GM13977 (cell line): ENCODE data around the gene MAP2K6.

Source experiments
- DNase-seq: peaks from one replicate; pipeline ENCODE4 v3.0.0; 2012; ENCODE audit warnings: low spot score
- in situ Hi-C: fragments of 300-500 bp; cut with MboI; formaldehyde crosslinking; loops from one replicate; pipeline ENCODE4 v1.12.0; 2022; ENCODE audit warnings: low sequenced_read_pairs, low pct_unique_long_range_greater_than_20kb, mixed read lengths, inconsistent platforms; ENCODE audit not compliant: unreplicated experiment
- TF ChIP-seq, protein P1 (sequence below): IDR thresholded peaks from 2 replicates; pipeline ENCODE4 v1.5.1; 2012; ENCODE audit warnings: mild to moderate bottlenecking, control low read depth; ENCODE audit not compliant: insufficient read depth; ENCODE audit errors: extremely low read depth, missing control alignments

MAP2K6 gene

DNA sequence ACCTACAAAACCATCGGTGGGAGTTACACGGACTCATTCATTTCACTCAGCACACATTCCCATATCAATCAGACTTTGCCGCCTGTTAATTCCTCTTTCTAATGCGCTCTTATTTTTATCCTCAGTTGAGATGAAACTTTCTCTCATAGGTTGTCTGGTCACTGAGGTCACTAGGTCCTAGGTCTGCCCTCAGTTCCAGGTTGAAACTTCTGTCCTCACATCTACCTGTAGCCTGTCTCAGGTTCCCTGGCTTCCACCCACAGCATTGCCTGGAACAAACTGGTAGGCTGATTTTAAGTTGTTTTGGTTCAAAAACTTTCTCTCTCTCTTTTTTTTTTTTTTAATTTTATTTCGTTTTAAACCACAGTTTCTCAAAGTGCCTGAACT lies 119.7 kb downstream of the MAP2K6 start:
- in situ Hi-C loops: no loop called here
- TF ChIP-seq, protein P1, sequence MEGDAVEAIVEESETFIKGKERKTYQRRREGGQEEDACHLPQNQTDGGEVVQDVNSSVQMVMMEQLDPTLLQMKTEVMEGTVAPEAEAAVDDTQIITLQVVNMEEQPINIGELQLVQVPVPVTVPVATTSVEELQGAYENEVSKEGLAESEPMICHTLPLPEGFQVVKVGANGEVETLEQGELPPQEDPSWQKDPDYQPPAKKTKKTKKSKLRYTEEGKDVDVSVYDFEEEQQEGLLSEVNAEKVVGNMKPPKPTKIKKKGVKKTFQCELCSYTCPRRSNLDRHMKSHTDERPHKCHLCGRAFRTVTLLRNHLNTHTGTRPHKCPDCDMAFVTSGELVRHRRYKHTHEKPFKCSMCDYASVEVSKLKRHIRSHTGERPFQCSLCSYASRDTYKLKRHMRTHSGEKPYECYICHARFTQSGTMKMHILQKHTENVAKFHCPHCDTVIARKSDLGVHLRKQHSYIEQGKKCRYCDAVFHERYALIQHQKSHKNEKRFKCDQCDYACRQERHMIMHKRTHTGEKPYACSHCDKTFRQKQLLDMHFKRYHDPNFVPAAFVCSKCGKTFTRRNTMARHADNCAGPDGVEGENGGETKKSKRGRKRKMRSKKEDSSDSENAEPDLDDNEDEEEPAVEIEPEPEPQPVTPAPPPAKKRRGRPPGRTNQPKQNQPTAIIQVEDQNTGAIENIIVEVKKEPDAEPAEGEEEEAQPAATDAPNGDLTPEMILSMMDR: no peak
- no peak for DNase-seq

DNA sequence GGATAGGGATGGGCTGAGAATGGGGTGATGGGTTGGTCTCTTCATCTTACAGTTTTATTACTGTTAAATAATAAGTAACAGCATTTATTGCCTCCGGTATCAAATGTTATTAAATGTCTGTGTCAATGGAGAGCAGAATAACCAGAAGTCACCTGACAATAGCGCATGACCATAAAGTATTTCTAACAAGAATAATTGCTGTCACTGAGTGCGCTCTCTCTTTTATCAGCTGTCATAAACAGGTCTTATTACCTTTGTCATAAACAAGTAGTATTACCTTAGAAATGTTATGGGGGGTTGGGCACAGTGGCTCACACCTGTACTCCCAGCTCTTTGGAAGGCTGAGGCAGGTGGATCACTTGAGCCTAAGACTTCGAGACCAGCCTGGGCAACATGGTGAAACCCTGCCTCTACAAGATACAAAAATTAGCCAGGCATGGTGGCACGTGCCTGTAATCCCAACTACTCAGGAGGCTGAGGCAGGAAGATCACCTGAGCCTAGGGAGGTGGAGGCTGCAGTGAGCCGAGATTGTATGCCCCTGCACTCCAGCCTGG lies 120.6 kb downstream of the MAP2K6 start:
- no peak for DNase-seq
- TF ChIP-seq, protein P1: no peak
- in situ Hi-C loops: no loop called here

DNA sequence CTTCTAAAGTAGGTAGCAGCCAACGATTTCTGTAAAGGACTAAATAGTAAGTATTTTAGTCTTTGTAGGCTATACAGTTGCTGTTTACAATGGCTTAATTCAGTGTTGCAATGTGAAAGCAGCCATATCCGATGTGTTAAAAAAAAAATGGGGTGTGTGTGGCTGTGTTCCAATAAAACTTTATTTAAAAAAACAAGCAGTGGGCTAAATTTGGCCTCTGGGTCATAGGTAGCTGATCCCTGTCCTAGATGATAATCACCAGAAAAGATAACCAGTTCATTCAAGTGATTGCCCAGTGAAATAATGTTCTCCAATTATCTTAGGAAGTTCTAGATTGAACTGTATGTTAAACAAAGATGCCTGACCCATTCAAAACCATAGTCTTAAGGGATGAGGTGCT lies 124.3 kb downstream of the MAP2K6 start:
- in situ Hi-C loops: no loop called here
- TF ChIP-seq, protein P1: no peak

DNA sequence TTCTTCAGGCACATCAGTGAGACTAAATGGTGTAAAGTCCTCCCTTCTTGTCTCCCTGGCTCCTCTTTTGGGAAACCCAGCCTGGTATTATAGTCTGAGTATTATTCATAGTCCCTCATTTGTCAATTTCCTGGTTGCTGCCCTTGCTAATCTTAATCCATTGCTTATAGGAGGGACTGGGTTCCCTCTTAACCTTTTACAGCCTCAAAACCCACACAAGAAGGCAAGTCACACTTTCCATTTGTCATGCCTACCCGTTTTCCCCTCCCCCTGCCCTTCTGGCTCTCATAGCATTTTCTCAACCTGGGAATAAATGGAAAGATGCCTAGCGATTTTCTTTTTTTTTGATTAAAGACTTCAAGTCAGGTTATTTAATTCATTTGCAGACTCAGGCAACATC lies 124.8 kb downstream of the MAP2K6 start:
- in situ Hi-C loops: no loop called here
- no peak for DNase-seq
- TF ChIP-seq, protein P1: no peak

More for the DNA sequence above, 124.3 kb downstream of the MAP2K6 start:
- no peak for DNase-seq

DNA sequence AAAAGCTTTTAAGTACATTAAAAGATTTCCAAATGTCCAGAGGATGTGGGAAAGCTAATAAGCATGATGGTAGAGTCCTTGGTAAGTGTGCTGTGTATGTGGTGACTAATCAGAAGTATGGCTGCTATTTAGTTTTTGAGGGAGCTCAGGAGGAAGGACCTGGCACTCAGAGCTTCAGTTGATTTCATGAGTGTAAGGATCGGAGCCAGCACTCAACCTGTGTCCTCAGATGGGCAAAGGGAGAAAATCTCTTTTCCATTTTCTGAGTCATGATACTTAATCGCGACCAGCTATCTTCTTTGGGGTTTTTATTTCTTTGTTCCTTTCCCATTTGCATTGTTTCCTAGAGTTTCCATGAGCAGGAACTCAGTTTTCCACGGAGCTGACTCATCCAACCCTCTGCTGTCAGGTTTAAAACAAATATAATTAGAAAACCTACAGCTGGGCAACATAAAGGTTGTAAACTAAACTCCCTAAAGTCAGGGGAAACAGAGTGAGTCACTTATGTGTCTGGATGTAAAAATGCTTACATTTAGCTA lies 125.4 kb downstream of the MAP2K6 start:
- DNase-seq: no peak
- TF ChIP-seq, protein P1: no peak
- in situ Hi-C loops: no loop called here

DNA sequence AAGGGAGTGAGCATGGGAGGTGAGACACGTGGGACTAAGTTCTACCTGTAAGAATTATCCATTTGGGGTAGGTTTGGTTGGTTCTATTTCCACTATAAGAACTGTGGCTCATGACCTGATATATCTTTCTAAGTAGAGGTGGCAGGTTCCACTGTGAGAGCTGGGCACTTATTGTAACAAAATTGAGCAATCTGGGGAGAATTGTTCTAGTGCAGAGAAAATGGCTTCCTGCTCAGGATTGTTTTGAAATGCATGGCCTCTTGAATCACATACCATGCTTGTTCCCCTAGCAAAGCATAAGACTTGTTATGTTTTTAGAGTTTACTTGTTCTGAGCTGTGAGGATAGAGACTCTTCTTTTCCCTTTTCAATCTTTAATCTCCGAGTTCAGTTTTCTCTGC lies 125.9 kb downstream of the MAP2K6 start:
- in situ Hi-C loops: no loop called here
- no peak for DNase-seq
- TF ChIP-seq, protein P1: no peak

DNA sequence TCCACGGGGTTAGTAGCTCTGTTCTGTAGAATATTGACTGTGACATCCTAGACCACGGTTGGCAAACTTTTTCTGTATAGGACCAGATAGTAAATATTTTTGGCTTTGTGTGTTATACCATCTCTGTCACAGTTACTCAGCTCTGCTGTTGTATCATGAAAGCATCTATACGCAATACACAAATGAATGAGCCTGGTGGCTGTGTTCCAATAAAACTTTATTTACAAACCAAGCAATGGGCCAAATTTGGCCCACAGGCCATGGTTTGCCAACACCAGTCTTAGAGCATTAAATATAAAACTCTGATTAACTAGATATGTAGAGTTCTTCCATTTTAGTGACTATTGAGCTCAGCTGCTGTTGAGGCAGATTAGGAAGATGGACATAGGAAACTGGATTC lies 132.7 kb downstream of the MAP2K6 start:
- in situ Hi-C loops: no loop called here
- DNase-seq: no peak
- TF ChIP-seq, protein P1: no peak
